ENCODE results near the gene KIAA0513.

KIAA0513 gene

GRCh38 chr16:85058909-85059308, 31.3 kb downstream of the KIAA0513 start:
- DNase-seq (ENCODE audit: extremely low read depth, low read depth), result no peak
- TF ChIP-seq, protein P1, sequence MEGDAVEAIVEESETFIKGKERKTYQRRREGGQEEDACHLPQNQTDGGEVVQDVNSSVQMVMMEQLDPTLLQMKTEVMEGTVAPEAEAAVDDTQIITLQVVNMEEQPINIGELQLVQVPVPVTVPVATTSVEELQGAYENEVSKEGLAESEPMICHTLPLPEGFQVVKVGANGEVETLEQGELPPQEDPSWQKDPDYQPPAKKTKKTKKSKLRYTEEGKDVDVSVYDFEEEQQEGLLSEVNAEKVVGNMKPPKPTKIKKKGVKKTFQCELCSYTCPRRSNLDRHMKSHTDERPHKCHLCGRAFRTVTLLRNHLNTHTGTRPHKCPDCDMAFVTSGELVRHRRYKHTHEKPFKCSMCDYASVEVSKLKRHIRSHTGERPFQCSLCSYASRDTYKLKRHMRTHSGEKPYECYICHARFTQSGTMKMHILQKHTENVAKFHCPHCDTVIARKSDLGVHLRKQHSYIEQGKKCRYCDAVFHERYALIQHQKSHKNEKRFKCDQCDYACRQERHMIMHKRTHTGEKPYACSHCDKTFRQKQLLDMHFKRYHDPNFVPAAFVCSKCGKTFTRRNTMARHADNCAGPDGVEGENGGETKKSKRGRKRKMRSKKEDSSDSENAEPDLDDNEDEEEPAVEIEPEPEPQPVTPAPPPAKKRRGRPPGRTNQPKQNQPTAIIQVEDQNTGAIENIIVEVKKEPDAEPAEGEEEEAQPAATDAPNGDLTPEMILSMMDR (IDR thresholded peaks at IDR 0.05; ENCODE audit: low read depth, low read length), result no peak

GRCh38 chr16:85061566-85061965, 34.0 kb downstream of the KIAA0513 start:
- DNase-seq (ENCODE audit: extremely low read depth, low read depth), result no peak
- TF ChIP-seq, protein P1 (IDR thresholded peaks at IDR 0.05; ENCODE audit: low read depth, low read length), result no peak

GRCh38 chr16:85062323-85062722, 34.7 kb downstream of the KIAA0513 start:
- TF ChIP-seq, protein P1 (IDR thresholded peaks at IDR 0.05; ENCODE audit: low read depth, low read length), result no peak
- DNase-seq (ENCODE audit: extremely low read depth, low read depth), result no peak

- TF ChIP-seq, protein P1 (IDR thresholded peaks at IDR 0.05; ENCODE audit: low read depth, low read length), result no peak
- no peak for DNase-seq (ENCODE audit: extremely low read depth, low read depth)
These were observed 35.2 kb downstream of the KIAA0513 start for GRCh38 chr16:85062845-85063244.

- no peak for DNase-seq (ENCODE audit: extremely low read depth, low read depth)
These were observed 36.6 kb downstream of the KIAA0513 start for GRCh38 chr16:85064186-85064585.

GRCh38 chr16:85065099-85065498, 37.5 kb downstream of the KIAA0513 start:
- DNase-seq (ENCODE audit: extremely low read depth, low read depth), result no peak
- TF ChIP-seq, protein P1 (IDR thresholded peaks at IDR 0.05; ENCODE audit: low read depth, low read length), result no peak

More at GRCh38 chr16:85064186-85064585, 36.6 kb downstream of the KIAA0513 start:
- TF ChIP-seq, protein P1 (IDR thresholded peaks at IDR 0.05; ENCODE audit: low read depth, low read length), result no peak

- TF ChIP-seq, protein P1 (IDR thresholded peaks at IDR 0.05; ENCODE audit: low read depth, low read length), result no peak
- DNase-seq (ENCODE audit: extremely low read depth, low read depth), result no peak
These were observed 38.8 kb downstream of the KIAA0513 start for GRCh38 chr16:85066346-85066885.

All from AG09319 (cell line).